A549 treated with DMSO at 1 μM for 4 hours (cell line): ENCODE data around the gene ACE. TPM values are rescaled to one million over a fixed set of nuclear protein-coding genes. Genes with fewer than 3 reads are reported as not detected.

ENCODE experiments used
- total RNA-seq: library from RNA; stranded (reverse); fragments of 200-300 nt; extraction: Qiagen RNA extraction; gene quantifications from 5 replicates; pipeline ENCODE4 v1.2.3, GENCODE V29; 2022; ENCODE audit warnings: low read depth

Gene ACE
- total RNA-seq, result 0.21 to 0.57 TPM (median 0.37 TPM) in 5 replicates

DNA sequence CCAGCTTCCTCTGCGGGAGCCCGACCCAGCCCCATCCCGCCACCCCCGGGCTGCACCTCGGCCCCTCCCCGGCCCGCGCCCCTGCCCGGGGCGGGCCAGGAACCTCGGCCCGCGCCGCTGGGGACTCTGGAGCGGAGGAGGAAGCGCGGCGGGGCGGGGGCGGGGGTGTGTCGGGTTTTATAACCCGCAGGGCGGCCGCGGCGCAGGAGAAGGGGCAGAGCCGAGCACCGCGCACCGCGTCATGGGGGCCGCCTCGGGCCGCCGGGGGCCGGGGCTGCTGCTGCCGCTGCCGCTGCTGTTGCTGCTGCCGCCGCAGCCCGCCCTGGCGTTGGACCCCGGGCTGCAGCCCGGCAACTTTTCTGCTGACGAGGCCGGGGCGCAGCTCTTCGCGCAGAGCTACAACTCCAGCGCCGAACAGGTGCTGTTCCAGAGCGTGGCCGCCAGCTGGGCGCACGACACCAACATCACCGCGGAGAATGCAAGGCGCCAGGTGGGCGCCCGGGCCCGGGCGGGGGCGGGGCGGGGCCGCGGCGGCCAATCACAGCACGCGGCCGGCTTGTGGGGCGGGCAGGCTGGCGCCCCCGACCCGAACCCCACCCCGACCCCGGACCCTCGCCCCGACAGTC, at the start of gene ACE:
Gene ACE (plus strand): TSS at position 208 of the 626 bp plus-strand sequence. CDS start 34 bp downstream, at position 242.

DNA sequence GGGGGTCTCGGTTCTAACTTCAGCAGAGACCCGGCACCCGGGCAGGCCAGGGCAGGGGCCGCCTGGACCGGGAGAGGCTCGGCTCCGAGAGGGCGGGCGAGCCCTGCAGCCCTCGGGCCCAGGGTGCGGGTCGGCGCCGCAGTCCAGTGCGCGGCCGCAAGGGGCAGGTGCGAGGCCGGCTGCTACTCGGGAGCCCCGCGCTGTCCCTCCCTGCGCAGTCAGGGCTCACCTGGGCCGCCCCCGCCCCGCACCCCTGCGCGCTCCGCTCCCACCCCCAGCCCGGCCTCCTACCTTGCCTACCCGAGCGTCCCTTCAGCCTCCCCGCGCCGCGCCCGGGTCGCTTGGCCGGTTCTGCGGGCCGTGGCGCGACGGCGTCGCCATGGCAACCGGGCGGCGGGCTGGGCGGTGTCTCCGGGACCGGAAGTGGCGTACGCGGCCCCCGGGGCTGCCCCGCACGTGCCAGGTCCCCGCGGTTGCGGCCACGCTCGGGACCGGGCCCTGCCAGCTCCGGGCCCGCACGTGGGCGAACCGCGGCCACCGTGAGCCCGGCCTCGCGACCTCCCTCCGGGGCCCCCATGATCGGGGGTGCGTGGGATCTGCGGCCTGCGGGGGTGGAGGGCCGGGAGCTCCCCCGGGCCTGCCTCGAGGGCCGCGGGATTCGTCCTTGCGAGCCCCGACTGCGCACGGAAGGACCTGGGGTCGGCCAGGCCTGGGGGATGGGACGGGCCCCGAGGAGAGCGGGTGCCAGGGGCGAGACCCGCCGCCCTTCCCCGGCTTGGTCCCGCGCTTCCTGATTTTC, 30.7 kb upstream of the ACE start, which contains the start of gene CYB561:
Gene CYB561 (minus strand): TSS at position 353 of the 799 bp plus-strand sequence. CDS start 8,759 bp downstream, outside the sequence.

DNA sequence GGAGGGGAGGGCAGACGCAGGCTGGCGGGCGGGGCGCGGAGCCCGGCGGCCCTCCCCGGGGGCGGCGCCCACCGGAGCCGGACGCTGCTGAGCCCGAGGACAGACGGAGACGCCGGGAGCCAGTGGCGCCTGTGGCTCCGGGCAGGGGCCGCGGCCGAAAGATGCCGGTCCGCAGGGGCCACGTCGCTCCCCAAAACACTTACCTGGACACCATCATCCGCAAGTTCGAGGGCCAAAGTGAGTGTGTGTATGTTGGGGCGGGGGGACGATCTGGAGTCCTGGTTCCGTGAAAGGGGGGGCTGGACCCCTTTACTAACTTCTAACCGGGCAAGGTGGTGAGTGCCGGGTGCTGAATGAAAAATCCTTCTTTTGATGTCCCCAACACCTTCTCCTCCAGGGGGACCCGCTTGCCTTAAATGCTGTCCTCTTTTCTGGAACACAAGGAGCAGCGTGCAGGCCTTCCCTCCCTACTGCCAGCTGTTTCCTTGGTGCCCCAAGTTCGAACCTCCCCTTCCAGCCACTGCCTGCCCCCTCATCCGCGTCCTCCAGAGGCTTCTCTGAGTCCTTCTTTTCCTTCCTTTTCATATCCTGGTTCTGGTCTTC, 46.5 kb downstream of the ACE start, which contains the start of gene KCNH6:
Gene KCNH6 (plus strand): TSS at position 106 of the 603 bp plus-strand sequence. CDS start 56 bp downstream, at position 162.

Other genes starting within 250 kb of the ACE start
- 28.4 to 32.0 TPM (median 29.1 TPM) in 5 replicates for gene CYB561, start 30.8 kb upstream of the ACE start, total RNA-seq
- gene KCNH6, start 46.3 kb downstream of the ACE start, total RNA-seq, result not detected in 5 replicates
- gene DCAF7, start 73.4 kb downstream of the ACE start, total RNA-seq, result 49.5 to 66.7 TPM (median 62.2 TPM) in 5 replicates
- 51.3 to 56.5 TPM (median 54.4 TPM) in 5 replicates for gene TACO1, start 123.8 kb downstream of the ACE start, total RNA-seq
- gene MAP3K3, start 145.4 kb downstream of the ACE start, total RNA-seq, result 13.5 to 19.5 TPM (median 16.3 TPM) in 5 replicates
- 9.6 to 12.7 TPM (median 11.0 TPM) in 5 replicates for gene LIMD2, start 223.1 kb downstream of the ACE start, total RNA-seq